GOT3 (cell line): ENCODE data around the gene PCDHB10.
"Not testable (repeated sequence)": the region's sequence is repeated elsewhere in the genome, so short reads cannot be mapped to it uniquely, and the experiment has no call there.

Source experiments
- DNase-seq: peaks from one replicate; lab custom pipeline; 2025; ENCODE audit warnings: mixed read lengths; lab: John Stamatoyannopoulos, UW

Gene PCDHB10

GRCh38 chr5:141188682-141189081 is 3.5 kb upstream of the PCDHB10 start:
- not testable (repeated sequence) for DNase-seq

GRCh38 chr5:141189131-141189530 is 3.0 kb upstream of the PCDHB10 start:
- not testable (repeated sequence) for DNase-seq

GRCh38 chr5:141194332-141194731 is 2.2 kb downstream of the PCDHB10 start:
- DNase-seq, result not testable (repeated sequence)

- no peak for DNase-seq
These were observed 4.2 kb downstream of the PCDHB10 start for GRCh38 chr5:141196363-141196762.

GRCh38 chr5:141199359-141200235 is 7.4 kb downstream of the PCDHB10 start, which contains the start of gene PCDHB11:
PCDHB11 (plus strand) TSS chr5:141199627; CDS start chr5:141199775, 148 bp downstream.
- DNase-seq, result no peak

- DNase-seq, result not testable (repeated sequence)
These were observed 9.0 kb downstream of the PCDHB10 start for GRCh38 chr5:141201126-141201525.

- not testable (repeated sequence) for DNase-seq
These were observed 9.5 kb downstream of the PCDHB10 start for GRCh38 chr5:141201646-141202045.

GRCh38 chr5:141208478-141208877 is 16.3 kb downstream of the PCDHB10 start, which contains the start of gene PCDHB12:
PCDHB12 (plus strand) TSS chr5:141208719; CDS start chr5:141208908, 189 bp downstream.
- DNase-seq, result no peak

- DNase-seq, result not testable (repeated sequence)
These were observed 18.1 kb downstream of the PCDHB10 start for GRCh38 chr5:141210281-141210680.

GRCh38 chr5:141210849-141211248 is 18.7 kb downstream of the PCDHB10 start:
- not testable (repeated sequence) for DNase-seq

GRCh38 chr5:141213656-141214339 is 21.6 kb downstream of the PCDHB10 start, which contains the start of gene PCDHB13:
PCDHB13 (plus strand) TSS chr5:141213919; CDS start chr5:141214124, 205 bp downstream.
- peak; percentile 47 for DNase-seq

- DNase-seq, result not testable (repeated sequence)
These were observed 22.4 kb downstream of the PCDHB10 start for GRCh38 chr5:141214583-141214982.

- DNase-seq, result not testable (repeated sequence)
These were observed 23.4 kb downstream of the PCDHB10 start for GRCh38 chr5:141215504-141215903.

- not testable (repeated sequence) for DNase-seq
These were observed 23.9 kb downstream of the PCDHB10 start for GRCh38 chr5:141216035-141216434.

GRCh38 chr5:141223112-141223783 is 31.1 kb downstream of the PCDHB10 start, which contains the start of gene PCDHB14:
PCDHB14 (plus strand) TSS chr5:141223343; CDS start chr5:141223506, 163 bp downstream.
- no peak for DNase-seq

- DNase-seq, result not testable (repeated sequence)
These were observed 32.7 kb downstream of the PCDHB10 start for GRCh38 chr5:141224844-141225243.

- not testable (repeated sequence) for DNase-seq
These were observed 33.3 kb downstream of the PCDHB10 start for GRCh38 chr5:141225421-141225820.

GRCh38 chr5:141234109-141234667 is 42.0 kb downstream of the PCDHB10 start:
- DNase-seq, result no peak

GRCh38 chr5:141235922-141236321 is 43.8 kb downstream of the PCDHB10 start:
- DNase-seq, result not testable (repeated sequence)

GRCh38 chr5:141236516-141237313 is 44.6 kb downstream of the PCDHB10 start:
- no peak for DNase-seq

GRCh38 chr5:141241496-141241895 is 49.3 kb downstream of the PCDHB10 start:
- no peak for DNase-seq
